GM18517 (cell line): ENCODE measurements around the gene SARNP.
A peak's percentile ranks its signal among the peaks of the same experiment; 100 is the strongest.

Experiments
- ATAC-seq: cut with Tn5 transposase; IDR thresholded peaks from one replicate; pipeline ENCODE4 v1.9.1; 2021; ENCODE audit warnings: mild to moderate bottlenecking, moderate library complexity; ENCODE audit not compliant: unreplicated experiment

SARNP gene

GRCh38 chr12:55743406-55744339 is 73.9 kb downstream of the SARNP start:
- ATAC-seq, result peak; percentile 54

GRCh38 chr12:55742719-55743405 is 74.7 kb downstream of the SARNP start, which contains the start of gene GDF11:
TSS of gene GDF11 (plus strand) at chr12:55743122. CDS start at chr12:55743317, 195 bp downstream.
- peak; percentile 20 for ATAC-seq

- ATAC-seq, result no peak
Observed at GRCh38 chr12:55741931-55742680, 75.4 kb downstream of the SARNP start.

GRCh38 chr12:55739025-55739378 is 78.5 kb downstream of the SARNP start:
- ATAC-seq, result no peak

GRCh38 chr12:55738123-55739024 is 79.2 kb downstream of the SARNP start:
- ATAC-seq, result peak; percentile 85

- ATAC-seq, result no peak
Observed at GRCh38 chr12:55737581-55738122, 79.9 kb downstream of the SARNP start.

GRCh38 chr12:55736780-55737580 is 80.5 kb downstream of the SARNP start:
- no peak for ATAC-seq

- ATAC-seq, result no peak
Observed at GRCh38 chr12:55736076-55736475, 81.4 kb downstream of the SARNP start.

- no peak for ATAC-seq
Observed at GRCh38 chr12:55734595-55734994, 82.9 kb downstream of the SARNP start.

- ATAC-seq, result no peak
Observed at GRCh38 chr12:55733858-55734257, 83.7 kb downstream of the SARNP start.

- no peak for ATAC-seq
Observed at GRCh38 chr12:55733021-55733555, 84.4 kb downstream of the SARNP start.

- no peak for ATAC-seq
Observed at GRCh38 chr12:55732288-55732687, 85.2 kb downstream of the SARNP start.

GRCh38 chr12:55729819-55730818 is 87.4 kb downstream of the SARNP start:
- peak; percentile 40 for ATAC-seq

GRCh38 chr12:55728939-55729818 is 88.3 kb downstream of the SARNP start, which contains the start of gene CD63:
TSS of gene CD63 (minus strand) at chr12:55729009. CDS start at chr12:55728341, 668 bp downstream.
- peak; percentile 54 for ATAC-seq

- peak; percentile 27 for ATAC-seq
Observed at GRCh38 chr12:55728186-55728938, 89.2 kb downstream of the SARNP start.
